ENCODE results near the gene TBX1.

The TBX1 gene

GRCh38 chr22:19739448-19739895, 21.1 kb upstream of the TBX1 start:
- H3K4me3 ChIP-seq (ENCODE audit: low read depth, low read length), result no peak overlapping the region
- no peak for DNase-seq (ENCODE audit: low read depth)
- TF ChIP-seq CTCF (IDR thresholded peaks at IDR 0.05; ENCODE audit: low read depth, low read length, missing control alignments), result no peak
- in situ Hi-C loops (cut with HindIII; ENCODE audit: low sequenced_read_pairs), result no loop called here

- TF ChIP-seq CTCF (IDR thresholded peaks at IDR 0.05; ENCODE audit: low read depth, low read length, missing control alignments), result no peak
- in situ Hi-C loops (cut with HindIII; ENCODE audit: low sequenced_read_pairs), result no loop called here
- H3K4me3 ChIP-seq (ENCODE audit: low read depth, low read length), result no peak overlapping the region
- DNase-seq (ENCODE audit: low read depth), result no peak
Measured at GRCh38 chr22:19739911-19740449, 20.6 kb upstream of the TBX1 start.

- in situ Hi-C loops (cut with HindIII; ENCODE audit: low sequenced_read_pairs), result no loop called here
- TF ChIP-seq CTCF (IDR thresholded peaks at IDR 0.05; ENCODE audit: low read depth, low read length, missing control alignments), result no peak
- no peak for DNase-seq (ENCODE audit: low read depth)
- no peak overlapping the region for H3K4me3 ChIP-seq (ENCODE audit: low read depth, low read length)
Measured at GRCh38 chr22:19740586-19740985, 20.0 kb upstream of the TBX1 start.

GRCh38 chr22:19741053-19741452, 19.5 kb upstream of the TBX1 start:
- H3K4me3 ChIP-seq (ENCODE audit: low read depth, low read length), result no peak overlapping the region
- TF ChIP-seq CTCF (IDR thresholded peaks at IDR 0.05; ENCODE audit: low read depth, low read length, missing control alignments), result no peak
- no peak for DNase-seq (ENCODE audit: low read depth)
- in situ Hi-C loops (cut with HindIII; ENCODE audit: low sequenced_read_pairs), result no loop called here

GRCh38 chr22:19742160-19743066, 18.2 kb upstream of the TBX1 start:
- no peak for DNase-seq (ENCODE audit: low read depth)
- no peak for TF ChIP-seq CTCF (IDR thresholded peaks at IDR 0.05; ENCODE audit: low read depth, low read length, missing control alignments)
- H3K4me3 ChIP-seq (ENCODE audit: low read depth, low read length), result no peak overlapping the region
- in situ Hi-C loops (cut with HindIII; ENCODE audit: low sequenced_read_pairs), result no loop called here

GRCh38 chr22:19743081-19743480, 17.5 kb upstream of the TBX1 start:
- in situ Hi-C loops (cut with HindIII; ENCODE audit: low sequenced_read_pairs), result no loop called here
- TF ChIP-seq CTCF (IDR thresholded peaks at IDR 0.05; ENCODE audit: low read depth, low read length, missing control alignments), result no peak
- DNase-seq (ENCODE audit: low read depth), result no peak
- H3K4me3 ChIP-seq (ENCODE audit: low read depth, low read length), result no peak overlapping the region
